Measurements from ENCODE around the gene DLGAP1.

Gene DLGAP1

DNA sequence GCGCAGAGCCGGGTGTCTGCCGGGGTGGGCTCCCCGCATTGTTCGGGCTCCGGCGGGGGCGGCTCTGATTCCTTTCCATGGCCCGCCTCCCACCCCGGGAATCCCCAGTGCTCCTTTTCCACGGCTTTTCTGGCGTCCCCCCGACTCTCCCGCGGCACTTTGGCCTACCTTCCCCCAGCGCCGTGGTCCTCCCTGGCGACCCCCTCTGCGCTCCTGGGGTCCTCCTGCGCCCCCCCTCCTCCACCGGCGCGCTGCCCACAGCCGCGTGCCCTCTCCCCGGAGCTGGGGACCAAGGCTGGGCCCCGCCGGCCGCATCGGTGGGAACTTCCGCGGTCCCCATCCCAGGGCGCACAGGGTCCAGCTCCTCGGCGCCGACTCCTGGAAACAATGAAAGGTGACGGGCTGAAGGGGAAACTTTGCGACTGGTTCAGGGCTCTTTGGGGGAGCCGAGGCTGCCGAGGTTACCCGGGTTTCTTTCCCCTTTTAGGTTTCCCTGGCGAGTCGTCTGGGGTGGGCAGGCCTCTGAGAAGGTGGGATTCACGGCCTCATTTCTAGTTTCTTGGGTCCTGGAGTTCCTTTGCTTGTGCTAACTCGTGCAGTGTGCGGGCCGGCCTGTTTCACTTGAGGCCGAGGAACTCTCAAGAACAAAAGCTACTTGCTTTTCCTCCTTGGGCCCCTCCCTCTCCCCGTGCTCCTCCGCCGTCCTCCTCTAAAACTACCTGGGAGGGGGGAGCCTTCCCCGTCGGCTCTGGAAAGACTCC is 1002.9 kb downstream of the DLGAP1 start:
- Mint-ChIP-seq H3K4me3 (peak overlapping the region; percentile 94), H3K36me3 (peaks cover 6% of the 10 kb centered on the region), H3K27ac (peak overlapping the region; percentile 100), H3K4me1 (ENCODE audit: low read depth) (peaks cover 58% of the 10 kb centered on the region), H3K9me3 (ENCODE audit: low read depth) (no peaks in the 10 kb centered on the region), H3K27me3 (no peaks in the 10 kb centered on the region)

DNA sequence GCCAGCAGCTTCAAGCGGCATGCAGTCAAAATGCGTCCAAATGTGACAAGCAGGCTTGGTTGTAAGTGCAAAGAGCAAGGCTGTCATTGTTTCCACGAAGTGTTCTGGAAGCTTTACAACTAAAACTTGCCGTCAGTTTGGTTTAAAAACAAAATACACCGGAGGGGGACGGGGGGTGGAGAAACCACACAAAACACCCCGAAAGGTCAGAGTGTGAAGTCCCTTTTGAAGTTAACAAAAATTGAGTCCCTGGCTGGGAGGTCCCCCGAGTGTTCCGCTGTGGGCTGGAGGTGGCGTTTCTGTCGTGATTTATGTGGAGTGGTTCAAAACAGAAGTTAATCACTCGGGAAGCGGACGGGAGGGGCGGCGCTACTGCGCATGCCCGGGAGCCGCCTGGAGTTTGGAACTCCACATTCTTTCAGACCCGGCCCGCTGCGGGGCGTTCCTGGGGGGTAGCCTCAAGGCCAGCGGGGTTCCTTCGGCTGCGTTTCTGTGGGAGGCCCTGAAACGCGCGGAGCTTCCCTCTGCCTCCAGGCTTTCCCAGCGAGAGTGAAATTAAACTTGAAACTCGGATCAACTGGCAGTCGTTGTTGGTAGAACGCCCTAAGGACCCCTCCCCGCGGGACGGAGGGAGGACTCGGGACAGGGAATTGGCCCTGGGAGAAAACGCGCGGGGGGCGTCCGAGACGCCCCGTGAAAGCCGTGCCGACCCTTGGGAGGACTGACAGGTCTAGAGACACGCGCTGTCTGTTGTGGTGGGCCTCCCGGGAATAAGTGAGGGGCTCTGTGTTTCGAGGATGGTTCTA is 1003.7 kb downstream of the DLGAP1 start:
- no peaks in the 10 kb centered on the region for H3K36me3 Mint-ChIP-seq
- peaks cover 62% of the 10 kb centered on the region for H3K4me1 Mint-ChIP-seq (ENCODE audit: low read depth)
- H3K27ac Mint-ChIP-seq: peak overlapping the region; percentile 100
- H3K4me3 Mint-ChIP-seq: peak overlapping the region; percentile 94
- no peaks in the 10 kb centered on the region for H3K27me3 Mint-ChIP-seq
- no peaks in the 10 kb centered on the region for H3K9me3 Mint-ChIP-seq (ENCODE audit: low read depth)

DNA sequence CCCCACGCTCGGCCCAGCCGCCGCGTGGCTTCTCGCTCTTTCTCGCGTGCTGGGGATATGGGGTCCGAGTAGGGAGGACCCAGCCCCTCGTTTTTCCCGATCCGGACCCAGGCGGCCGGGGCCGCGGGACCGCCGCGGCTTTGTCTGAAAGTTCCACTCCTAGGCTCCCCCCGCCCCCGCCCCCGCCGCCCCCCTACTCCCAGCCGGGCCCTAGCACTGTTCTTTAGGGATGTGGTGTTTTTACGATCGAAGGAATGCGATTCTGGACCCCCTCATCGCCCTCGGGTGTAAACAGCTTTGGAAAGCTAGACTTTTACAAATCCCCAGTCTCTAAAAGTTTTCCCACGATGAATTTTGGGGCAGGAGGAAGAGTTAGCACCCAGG is 1004.3 kb downstream of the DLGAP1 start:
- H3K4me1 Mint-ChIP-seq (ENCODE audit: low read depth): peaks cover 60% of the 10 kb centered on the region
- peak overlapping the region; percentile 100 for H3K27ac Mint-ChIP-seq
- H3K9me3 Mint-ChIP-seq (ENCODE audit: low read depth): no peaks in the 10 kb centered on the region
- no peaks in the 10 kb centered on the region for H3K36me3 Mint-ChIP-seq
- peak overlapping the region; percentile 94 for H3K4me3 Mint-ChIP-seq
- no peaks in the 10 kb centered on the region for H3K27me3 Mint-ChIP-seq

DNA sequence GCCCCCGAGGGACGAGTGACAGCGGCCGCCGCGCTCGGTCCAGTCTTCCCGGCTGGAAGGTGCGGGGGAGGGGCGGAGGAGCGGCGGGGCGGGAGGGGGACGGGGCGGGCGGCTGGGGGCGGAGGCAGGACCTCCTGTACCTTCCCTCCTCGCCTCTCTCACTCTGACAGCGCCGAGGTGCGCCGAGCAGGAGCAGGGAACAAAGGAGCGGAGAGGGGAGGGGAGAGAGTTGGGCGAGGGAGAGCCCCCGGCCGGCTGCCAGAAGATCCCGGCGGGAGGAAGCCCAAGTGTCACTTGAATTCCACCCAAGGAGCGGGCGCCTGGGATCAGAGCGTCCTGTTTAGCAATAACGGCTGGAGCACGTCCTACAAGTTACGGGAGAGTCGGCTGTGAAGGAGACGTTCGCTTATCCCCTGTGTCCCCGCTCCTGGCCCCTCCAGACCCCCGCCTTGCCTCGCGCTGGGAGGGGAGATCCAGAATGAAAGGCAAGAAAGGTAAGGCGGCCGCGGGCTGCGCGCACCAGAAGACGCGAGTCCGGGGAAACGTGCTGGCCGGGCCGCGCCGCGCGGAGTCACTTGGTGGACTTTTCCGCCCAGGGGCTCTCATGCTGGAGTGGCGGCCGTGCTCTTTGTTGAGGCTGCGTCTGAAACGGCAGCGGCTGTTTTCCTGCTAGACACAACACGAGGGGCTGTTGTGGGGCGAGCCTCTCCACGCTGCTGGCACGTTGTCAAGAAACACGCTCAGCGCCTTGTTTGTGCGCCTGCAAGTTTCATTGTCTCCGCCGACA is 1004.9 kb downstream of the DLGAP1 start, which contains the start of gene TGIF1:
Gene TGIF1 (plus strand): TSS at position 161 of the 787 bp plus-strand sequence. CDS start 318 bp downstream, at position 479.
- H3K27me3 Mint-ChIP-seq: no peaks in the 10 kb centered on the region
- peak within 1 kb of the TSS; percentile 94 for H3K4me3 Mint-ChIP-seq
- H3K4me1 Mint-ChIP-seq (ENCODE audit: low read depth): peaks cover 56% of the 10 kb centered on the region
- no peaks in the 10 kb centered on the region for H3K9me3 Mint-ChIP-seq (ENCODE audit: low read depth)
- H3K36me3 Mint-ChIP-seq: no peaks in the 10 kb centered on the region
- H3K27ac Mint-ChIP-seq: peak within 1 kb of the TSS; percentile 100

DNA sequence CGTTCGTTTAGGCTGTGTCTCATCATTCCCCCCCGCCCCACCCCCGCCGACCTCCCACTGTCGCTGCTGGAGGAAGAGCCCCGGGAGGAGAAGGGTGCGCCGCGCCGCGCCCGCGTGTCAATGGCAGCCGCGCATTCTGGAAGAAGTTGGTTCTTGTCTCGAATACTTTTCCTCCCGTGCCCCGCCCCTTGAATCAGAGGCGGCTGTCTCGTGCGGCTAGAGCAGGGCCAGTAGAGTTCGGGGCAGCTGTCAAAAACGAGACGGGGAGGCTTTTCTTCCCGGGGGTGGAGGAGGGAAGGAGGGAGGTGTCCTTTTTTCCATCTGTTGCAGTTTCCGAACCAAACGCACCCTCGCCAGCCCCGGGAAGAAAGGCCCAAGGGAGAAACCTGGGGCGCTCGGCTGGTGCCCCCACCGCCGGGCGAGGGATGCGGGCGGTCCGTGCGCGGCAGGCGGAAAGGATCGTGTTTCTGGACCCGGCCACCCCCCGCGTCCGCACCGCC is 1005.5 kb downstream of the DLGAP1 start:
- Mint-ChIP-seq H3K27me3 (no peaks in the 10 kb centered on the region), H3K4me1 (ENCODE audit: low read depth) (peaks cover 50% of the 10 kb centered on the region)

DNA sequence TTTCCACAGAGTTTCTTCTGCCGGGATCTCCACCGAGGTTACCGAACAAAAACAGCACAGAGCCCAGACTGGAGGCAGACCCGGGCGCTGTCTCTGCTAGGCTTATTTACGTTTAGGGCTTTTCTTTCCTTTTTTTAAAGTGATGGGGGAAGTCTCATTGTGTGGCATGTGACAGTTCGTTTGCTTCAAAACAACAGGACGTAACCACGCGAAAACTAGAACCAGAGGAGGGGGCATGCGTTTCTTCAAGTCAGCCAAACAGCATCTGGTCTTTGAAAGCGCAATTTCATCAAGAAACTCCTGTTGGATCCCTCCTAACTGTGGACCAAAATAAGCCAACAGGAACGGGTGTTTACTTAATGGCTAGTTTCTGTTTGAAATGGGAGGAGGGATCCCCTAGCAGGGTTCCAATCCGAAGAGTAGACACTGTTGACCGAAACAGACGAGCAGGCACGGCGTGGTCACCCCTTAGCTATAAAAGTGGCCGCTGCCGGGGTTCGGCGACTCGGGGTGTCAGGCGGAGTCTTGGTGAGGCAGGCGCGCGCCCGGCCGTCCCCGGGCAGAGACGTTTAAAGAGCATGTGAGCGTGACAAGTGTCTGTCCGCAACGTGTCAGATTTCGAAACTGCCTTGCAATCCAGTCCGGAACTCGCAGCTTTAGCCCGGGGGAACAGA is 1006.1 kb downstream of the DLGAP1 start:
- H3K36me3 Mint-ChIP-seq: no peaks in the 10 kb centered on the region
- H3K4me1 Mint-ChIP-seq (ENCODE audit: low read depth): peaks cover 44% of the 10 kb centered on the region
- H3K27me3 Mint-ChIP-seq: no peaks in the 10 kb centered on the region
- no peaks in the 10 kb centered on the region for H3K9me3 Mint-ChIP-seq (ENCODE audit: low read depth)
- peak overlapping the region; percentile 92 for H3K4me3 Mint-ChIP-seq
- peak overlapping the region; percentile 94 for H3K27ac Mint-ChIP-seq

More for the DNA sequence above, 1005.5 kb downstream of the DLGAP1 start:
- Mint-ChIP-seq H3K9me3 (ENCODE audit: low read depth) (no peaks in the 10 kb centered on the region), H3K4me3 (peak overlapping the region; percentile 92), H3K27ac (peak overlapping the region; percentile 94), H3K36me3 (no peaks in the 10 kb centered on the region)

DNA sequence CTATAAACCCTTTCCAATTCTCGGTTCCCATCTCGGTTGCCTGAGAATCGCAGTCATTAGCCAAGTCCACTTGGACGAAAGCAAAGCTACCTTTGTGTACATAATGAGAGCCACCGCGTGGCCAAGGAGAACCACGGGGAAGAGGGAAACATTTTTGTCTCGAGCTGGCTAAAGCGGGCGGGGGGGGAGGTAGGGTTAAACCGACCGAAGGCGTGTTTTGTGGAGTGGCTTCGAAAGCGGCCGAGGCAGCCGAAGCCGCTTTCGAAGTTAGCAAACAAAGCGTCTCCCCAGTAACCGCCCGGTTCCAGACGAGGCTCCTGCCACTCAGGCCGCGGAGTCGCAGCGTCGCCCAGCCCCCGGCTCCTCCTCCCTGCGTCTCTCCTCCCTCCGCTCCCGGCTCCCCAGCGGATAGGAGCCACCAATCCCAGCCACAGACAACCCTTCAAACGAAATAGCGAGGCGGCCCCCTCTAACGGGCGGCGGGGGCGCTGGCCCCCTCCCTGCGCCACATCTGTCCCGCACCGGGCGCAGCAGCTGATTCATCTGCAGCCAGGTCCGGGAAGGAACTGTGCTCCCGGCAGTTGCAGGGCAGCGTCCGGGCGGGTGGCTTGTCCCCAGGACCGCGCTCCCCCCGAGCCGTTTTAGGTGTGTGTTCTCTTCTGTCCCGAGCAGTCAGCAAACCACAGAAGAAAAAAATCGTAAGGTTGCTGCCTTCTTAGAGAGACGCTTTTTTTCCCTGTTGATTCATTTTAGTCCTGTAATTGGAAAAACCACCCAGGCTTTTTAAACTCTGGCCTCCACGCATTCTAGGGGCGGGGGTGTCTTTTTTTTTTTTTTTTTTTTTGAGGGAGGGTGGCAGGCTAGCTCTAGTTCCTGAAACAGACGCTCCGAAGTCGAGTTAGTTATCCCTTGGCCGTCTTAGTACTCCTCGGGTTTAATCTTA is 1006.9 kb downstream of the DLGAP1 start:
- Mint-ChIP-seq H3K9me3 (ENCODE audit: low read depth) (no peaks in the 10 kb centered on the region), H3K36me3 (no peaks in the 10 kb centered on the region), H3K4me1 (ENCODE audit: low read depth) (peaks cover 39% of the 10 kb centered on the region), H3K27ac (peak overlapping the region; percentile 94), H3K27me3 (no peaks in the 10 kb centered on the region), H3K4me3 (peak overlapping the region; percentile 92)

DNA sequence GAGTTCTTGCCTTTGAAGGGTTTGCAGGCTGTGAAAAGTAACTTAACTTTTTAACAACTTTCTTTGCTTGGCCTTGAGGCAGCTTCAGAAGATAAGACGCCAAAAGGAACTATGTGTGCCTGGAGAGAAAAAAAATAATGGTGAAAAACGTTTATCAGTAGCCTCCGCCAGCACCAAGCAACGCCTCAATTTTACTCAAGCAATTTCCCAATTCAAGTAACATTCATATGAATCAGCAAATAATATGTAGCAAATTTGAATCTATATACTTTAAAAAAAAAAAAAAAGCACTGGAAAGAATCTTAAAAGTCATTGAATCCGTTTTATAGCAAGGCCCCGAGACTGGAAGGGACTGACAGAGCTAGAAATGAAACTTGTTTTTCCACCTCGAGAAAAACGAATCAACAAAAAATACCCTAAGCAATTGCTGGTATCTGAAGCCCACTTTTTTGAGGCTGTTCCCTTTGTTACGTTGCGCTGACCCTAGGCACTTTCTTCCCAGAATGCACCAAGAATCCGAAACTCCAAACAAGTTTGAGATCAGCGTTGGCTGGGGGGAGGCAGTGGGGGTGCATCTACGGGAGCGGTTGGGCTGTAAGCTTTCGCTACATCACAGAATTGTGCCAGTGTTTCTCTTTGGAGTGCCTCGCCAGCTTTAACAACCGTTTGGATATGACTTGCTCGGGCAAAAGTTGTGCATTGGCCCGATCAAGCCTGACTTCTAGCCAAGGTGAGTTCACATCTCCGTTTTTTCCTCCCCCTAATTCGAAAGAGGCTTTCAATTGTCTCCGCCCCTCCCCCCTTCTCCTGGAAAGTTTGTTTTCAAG is 1007.8 kb downstream of the DLGAP1 start:
- no peaks in the 10 kb centered on the region for H3K36me3 Mint-ChIP-seq
- H3K4me1 Mint-ChIP-seq (ENCODE audit: low read depth): peaks cover 31% of the 10 kb centered on the region
- no peaks in the 10 kb centered on the region for H3K27me3 Mint-ChIP-seq
- H3K4me3 Mint-ChIP-seq: peak overlapping the region; percentile 92
- peak overlapping the region; percentile 94 for H3K27ac Mint-ChIP-seq
- no peaks in the 10 kb centered on the region for H3K9me3 Mint-ChIP-seq (ENCODE audit: low read depth)
